Naive thymus-derived CD4-positive, alpha-beta T cell (primary cell): ENCODE measurements around the gene CALHM6. TPM values are rescaled to one million over a fixed set of nuclear protein-coding genes. Genes with fewer than 3 reads are reported as not detected.

Experiments used
- ATAC-seq: fragments of 150-1000 bp; cut with Tn5 transposase; 2 replicates; pipeline ENCODE4 v1.10.0; 2021; ENCODE audit warnings: mild to moderate bottlenecking, moderate library complexity
- CTCF ChIA-PET: fragments of 350-600 bp; sonication (Branson Sonifier 250); formaldehyde crosslinking; loops from one replicate; lab custom pipeline; 2021; ENCODE audit warnings: antibody characterized with exemption; lab: Charles Lee
- POLR2A ChIA-PET: fragments of 350-600 bp; sonication (Branson Sonifier 250); formaldehyde crosslinking; loops from one replicate; lab custom pipeline; 2021; ENCODE audit warnings: antibody characterized with exemption, inconsistent platforms; lab: Charles Lee
- DNase-seq, 9 donors: peaks; one replicate each; pipeline versions ENCODE4 v3.0.0 to v3.0.0-alpha.2; 2020 to 2022; ENCODE audit warnings: mixed read lengths in 1 of 9
- H3K27ac ChIP-seq: one replicate; pipeline ENCODE4 v1.7.0; 2013; ENCODE audit warnings: mild to moderate bottlenecking, low read depth, low read length, moderate library complexity
- H3K27me3 ChIP-seq, 2 donors: one replicate each; pipeline ENCODE4 v1.7.0; 2013; ENCODE audit warnings: low read length in 2 of 2, mild to moderate bottlenecking in 2 of 2, moderate library complexity in 2 of 2; ENCODE audit not compliant: control insufficient read depth in 2 of 2, insufficient read depth in 2 of 2
- H3K36me3 ChIP-seq, 3 experiments: 1 replicate in 2 of 3; 2 replicates in 1 of 3; pipeline ENCODE4 v1.7.0; 2013; ENCODE audit warnings: low read length in 3 of 3, mild to moderate bottlenecking in 3 of 3, moderate library complexity in 1 of 3; ENCODE audit not compliant: insufficient read depth in 3 of 3, control insufficient read depth in 2 of 3
- H3K4me1 ChIP-seq, 2 donors: one replicate each; pipeline ENCODE4 v1.7.0; 2013; ENCODE audit warnings: low read length in 2 of 2, mild to moderate bottlenecking in 2 of 2, moderate library complexity in 1 of 2; ENCODE audit not compliant: control insufficient read depth in 2 of 2, insufficient read depth in 2 of 2
- H3K4me3 ChIP-seq: 2 replicates; pipeline ENCODE4 v1.7.0; 2013; ENCODE audit warnings: mild to moderate bottlenecking, low read length
- H3K9me3 ChIP-seq, 3 experiments: 1 replicate in 2 of 3; 2 replicates in 1 of 3; pipeline ENCODE4 v1.7.0; 2013; ENCODE audit warnings: low read length in 3 of 3; ENCODE audit not compliant: control insufficient read depth in 2 of 3
- H3K27ac Mint-ChIP-seq, 9 donors: one replicate each; pipeline ENCODE4 v1.8.0; 2020 to 2022; ENCODE audit warnings: mixed read lengths in 9 of 9, mild to moderate bottlenecking in 8 of 9, moderate library complexity in 5 of 9, inconsistent platforms in 2 of 9
- H3K27me3 Mint-ChIP-seq, 5 donors: one replicate each; pipeline ENCODE4 v1.8.0; 2021 to 2022; ENCODE audit warnings: mixed read lengths in 5 of 5, mild to moderate bottlenecking in 1 of 5
- H3K36me3 Mint-ChIP-seq, 5 donors: one replicate each; pipeline ENCODE4 v1.8.0; 2020 to 2022; ENCODE audit warnings: mixed read lengths in 5 of 5, mild to moderate bottlenecking in 3 of 5, inconsistent platforms in 1 of 5
- H3K4me1 Mint-ChIP-seq, 7 donors: one replicate each; pipeline ENCODE4 v1.8.0; 2020 to 2022; ENCODE audit warnings: mixed read lengths in 7 of 7, mild to moderate bottlenecking in 3 of 7, inconsistent platforms in 1 of 7
- H3K4me3 Mint-ChIP-seq, 10 donors: one replicate each; pipeline ENCODE4 v1.8.0; 2020 to 2022; ENCODE audit warnings: mild to moderate bottlenecking in 10 of 10, mixed read lengths in 10 of 10, moderate library complexity in 6 of 10, inconsistent platforms in 2 of 10
- H3K9me3 Mint-ChIP-seq, 11 donors: one replicate each; pipeline ENCODE4 v1.8.0; 2020 to 2022; ENCODE audit warnings: mixed read lengths in 11 of 11, mild to moderate bottlenecking in 4 of 11, inconsistent platforms in 1 of 11, moderate library complexity in 1 of 11
- intact Hi-C, 2 donors: fragments of 100-400 bp; cut with micrococcal nuclease; formaldehyde crosslinking; loops; one replicate each; pipeline ENCODE4 v1.15.1; 2023
- polyA plus RNA-seq, 2 donors: library from polyadenylated mRNA; unstranded; fragments of 300-500 nt; fragmentation: Illumina TruSeq; gene quantifications; one replicate each; pipeline ENCODE4 v1.2.3, GENCODE V29; 2021
- total RNA-seq, 6 experiments: library from RNA in 5 of 6; stranded (reverse) in 5 of 6; gene quantifications; 1 replicate in 5 of 6; 2 replicates in 1 of 6; pipeline ENCODE4 v1.2.3 and lab custom pipeline; 2021 to 2026

CALHM6 gene
- total and polyA plus RNA-seq, 7 experiments from 2014 or later = 3.0 to 79.3 (median 16.3) TPM

- Histone ChIP-seq H3K36me3 (no peaks in the 10 kb centered on the region), H3K4me1 (peaks cover 0 to 4% of the 10 kb centered on the region in 2 donors), H3K9me3 (no peaks in the 10 kb centered on the region), H3K27ac (no peak overlapping the region), H3K27me3 (no peaks in the 10 kb centered on the region), H3K4me3 (no peak overlapping the region)
- Mint-ChIP-seq H3K9me3 (peaks cover 0 to 2% (median 0%) of the 10 kb centered on the region in 11 donors), H3K36me3 (peaks cover 0 to 7% (median 0%) of the 10 kb centered on the region in 5 donors), H3K27me3 (peaks cover 8 to 28% (median 20%) of the 10 kb centered on the region in 5 donors), H3K4me1 (peaks cover 0 to 32% (median 0%) of the 10 kb centered on the region in 7 donors), H3K4me3 (peak overlapping the region in 1 of 10 donors; percentile 36), H3K27ac (peak overlapping the region in 1 of 9 donors; percentile 25)
- ATAC-seq (peak; percentile 76), DNase-seq (peak in 3 of 9 donors; percentile 7 to 27 (median 20))
- ChIA-PET POLR2A (no interaction called here), CTCF (interaction anchor here (0.7 to 0.9 kb wide), 2 partner anchors 18 to 113 kb away, joined by 3 read pairs; no protein-coding TSS in a partner anchor)
- intact Hi-C loops = loop anchor here (1.0 to 2.0 kb wide), 4 partner anchors 19 to 157 kb away; no protein-coding TSS in a partner anchor
Measured at GRCh38 chr6:116444092-116444491, 17.1 kb upstream of the CALHM6 start.

DNA sequence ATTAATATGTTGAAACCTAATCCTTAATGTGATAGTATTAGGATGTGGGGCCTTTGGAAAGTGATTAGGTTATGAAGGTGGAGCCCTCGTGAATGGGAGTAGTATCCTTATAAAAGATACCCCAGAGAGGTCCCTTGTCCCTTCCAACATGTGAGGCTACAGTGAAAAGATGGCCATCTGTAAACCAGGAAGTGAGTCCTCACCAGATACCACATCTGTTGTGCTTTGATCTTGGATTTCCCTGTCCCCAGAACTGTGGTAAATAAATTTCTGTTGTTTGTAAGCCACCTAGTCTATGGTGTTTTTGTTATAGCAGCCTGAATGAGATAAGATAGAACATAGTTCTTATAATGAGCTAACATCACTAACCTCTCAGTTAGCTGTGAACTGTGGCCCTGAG lies 16.6 kb upstream of the CALHM6 start:
- CTCF ChIA-PET = interaction anchor here (0.6 to 0.9 kb wide), 3 partner anchors 18 to 114 kb away, joined by 3 to 4 read pairs (median 3); no protein-coding TSS in a partner anchor
- ATAC-seq (no peak), DNase-seq (no peak)
- Histone ChIP-seq H3K4me3 (no peak overlapping the region), H3K36me3 (no peaks in the 10 kb centered on the region), H3K27ac (no peak overlapping the region), H3K27me3 (no peaks in the 10 kb centered on the region), H3K9me3 (no peaks in the 10 kb centered on the region), H3K4me1 (peaks cover 0 to 4% of the 10 kb centered on the region in 2 donors)
- Mint-ChIP-seq H3K27ac (peak overlapping the region in 1 of 9 donors; percentile 25), H3K36me3 (peaks cover 0 to 7% (median 0%) of the 10 kb centered on the region in 5 donors), H3K27me3 (peaks cover 9 to 25% (median 22%) of the 10 kb centered on the region in 5 donors), H3K4me3 (peak overlapping the region in 1 of 10 donors; percentile 36), H3K9me3 (peaks cover 0 to 2% (median 0%) of the 10 kb centered on the region in 11 donors), H3K4me1 (peaks cover 0 to 33% (median 0%) of the 10 kb centered on the region in 7 donors)
- intact Hi-C loops = loop anchor here (1.0 to 2.0 kb wide), 4 partner anchors 18 to 158 kb away; no protein-coding TSS in a partner anchor
- POLR2A ChIA-PET = no interaction called here

DNA sequence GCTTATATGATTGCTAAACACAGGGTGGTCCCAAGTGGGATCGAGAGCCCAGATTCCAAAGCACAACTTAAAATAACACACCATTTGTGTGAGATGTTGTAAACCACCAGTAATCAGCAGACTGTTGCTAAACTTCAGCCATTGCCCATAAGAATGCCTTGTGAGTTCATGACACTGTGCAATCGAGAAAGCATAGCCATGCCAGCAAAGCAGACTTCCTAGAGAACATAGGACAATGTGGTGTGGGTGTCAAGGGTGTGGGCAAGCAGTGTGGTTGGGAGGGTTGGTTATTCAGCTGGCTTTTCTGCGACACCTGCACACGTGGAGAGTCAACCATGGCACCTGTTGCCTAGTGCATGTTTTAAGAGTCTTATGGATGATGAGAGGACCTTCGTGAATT lies 16.1 kb upstream of the CALHM6 start:
- H3K4me3 ChIP-seq = no peak overlapping the region
- Mint-ChIP-seq H3K27me3 (peaks cover 14 to 23% (median 22%) of the 10 kb centered on the region in 5 donors), H3K4me1 (peaks cover 0 to 38% (median 0%) of the 10 kb centered on the region in 7 donors), H3K27ac (no peak overlapping the region), H3K36me3 (peaks cover 0 to 7% (median 0%) of the 10 kb centered on the region in 5 donors), H3K4me3 (no peak overlapping the region), H3K9me3 (peaks cover 0 to 2% (median 0%) of the 10 kb centered on the region in 11 donors)
- H3K27me3 ChIP-seq = no peaks in the 10 kb centered on the region
- intact Hi-C loops = loop anchor here in 1 of 2 donors (2.0 kb wide), 2 partner anchors 18 to 158 kb away; no protein-coding TSS in a partner anchor
- ChIA-PET POLR2A (no interaction called here), CTCF (no interaction called here)
- H3K9me3 ChIP-seq = no peaks in the 10 kb centered on the region
- DNase-seq = no peak
- H3K4me1 ChIP-seq = peaks cover 0 to 4% of the 10 kb centered on the region in 2 donors
- no peaks in the 10 kb centered on the region for H3K36me3 ChIP-seq
- H3K27ac ChIP-seq = no peak overlapping the region
- ATAC-seq = no peak

DNA sequence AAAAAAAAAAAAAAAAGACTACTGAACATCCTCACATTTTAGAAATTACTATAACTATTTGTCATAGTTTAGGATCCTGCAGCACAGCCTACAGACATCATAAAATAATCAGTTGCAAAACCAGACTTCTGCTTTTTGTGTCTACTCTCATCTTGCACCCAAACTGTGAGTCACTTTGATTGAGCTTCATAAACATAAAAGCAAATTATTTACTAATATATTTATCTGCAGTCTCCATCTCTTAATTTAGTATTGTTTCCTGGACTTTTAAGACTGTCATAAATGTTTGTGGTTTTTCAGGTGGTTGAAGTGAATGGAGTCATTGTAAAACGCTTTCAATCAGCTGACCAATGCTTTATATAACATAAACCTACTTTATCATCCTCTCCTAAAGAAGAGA lies 14.8 kb upstream of the CALHM6 start:
- H3K27me3 Mint-ChIP-seq = peaks cover 12 to 25% (median 22%) of the 10 kb centered on the region in 5 donors
- Histone ChIP-seq H3K4me1 (peaks cover 4% of the 10 kb centered on the region in 2 donors), H3K27me3 (no peaks in the 10 kb centered on the region), H3K4me3 (no peak overlapping the region), H3K9me3 (no peaks in the 10 kb centered on the region), H3K27ac (no peak overlapping the region), H3K36me3 (no peaks in the 10 kb centered on the region)
- no peak overlapping the region for H3K27ac Mint-ChIP-seq
- DNase-seq (no peak), ATAC-seq (peak; percentile 60)
- H3K9me3 Mint-ChIP-seq = peaks cover 0 to 3% (median 0%) of the 10 kb centered on the region in 11 donors
- ChIA-PET POLR2A (no interaction called here), CTCF (interaction anchor here (1.0 kb wide), 1 partner anchor 76 kb away, joined by 3 read pairs; no protein-coding TSS in a partner anchor)
- H3K4me3 Mint-ChIP-seq = no peak overlapping the region
- intact Hi-C loops = no loop called here
- peaks cover 0 to 10% (median 0%) of the 10 kb centered on the region in 5 donors for H3K36me3 Mint-ChIP-seq
- peaks cover 0 to 49% (median 4%) of the 10 kb centered on the region in 7 donors for H3K4me1 Mint-ChIP-seq

GRCh38 chr6:116447052-116447451 lies 14.1 kb upstream of the CALHM6 start:
- H3K27ac ChIP-seq = no peak overlapping the region
- intact Hi-C loops = no loop called here
- Mint-ChIP-seq H3K9me3 (peaks cover 0 to 5% (median 0%) of the 10 kb centered on the region in 11 donors), H3K36me3 (peaks cover 0 to 13% (median 0%) of the 10 kb centered on the region in 5 donors), H3K4me3 (no peak overlapping the region), H3K27ac (no peak overlapping the region), H3K4me1 (peaks cover 0 to 56% (median 5%) of the 10 kb centered on the region in 7 donors), H3K27me3 (peaks cover 8 to 21% (median 17%) of the 10 kb centered on the region in 5 donors)
- no peaks in the 10 kb centered on the region for H3K27me3 ChIP-seq
- H3K4me1 ChIP-seq = peaks cover 4 to 5% of the 10 kb centered on the region in 2 donors
- no peak overlapping the region for H3K4me3 ChIP-seq
- no peak for DNase-seq
- ChIA-PET CTCF (no interaction called here), POLR2A (no interaction called here)
- no peaks in the 10 kb centered on the region for H3K9me3 ChIP-seq
- H3K36me3 ChIP-seq = no peaks in the 10 kb centered on the region
- ATAC-seq = no peak

GRCh38 chr6:116447496-116448011 lies 13.6 kb upstream of the CALHM6 start:
- Mint-ChIP-seq H3K27me3 (peaks cover 3 to 16% (median 12%) of the 10 kb centered on the region in 5 donors), H3K27ac (no peak overlapping the region), H3K36me3 (peaks cover 0 to 13% (median 0%) of the 10 kb centered on the region in 5 donors), H3K4me1 (peaks cover 0 to 53% (median 5%) of the 10 kb centered on the region in 7 donors), H3K9me3 (peaks cover 0 to 5% (median 0%) of the 10 kb centered on the region in 11 donors), H3K4me3 (no peak overlapping the region)
- DNase-seq (no peak), ATAC-seq (peak; percentile 52)
- Histone ChIP-seq H3K27me3 (no peaks in the 10 kb centered on the region), H3K36me3 (no peaks in the 10 kb centered on the region), H3K9me3 (no peaks in the 10 kb centered on the region), H3K4me3 (no peak overlapping the region), H3K4me1 (peaks cover 4 to 5% of the 10 kb centered on the region in 2 donors), H3K27ac (no peak overlapping the region)
- ChIA-PET POLR2A (no interaction called here), CTCF (no interaction called here)
- intact Hi-C loops = no loop called here
